Liver (tissue), 3 donors: ENCODE data around the gene OR6C2.

Experiments used
- CTCF ChIP-seq: fragments of 150-350 bp; IDR thresholded peaks from 2 replicates; pipeline ENCODE4 v1.5.1; 2017; ENCODE audit warnings: improper control_type of control experiment, low read depth, low read length; ENCODE audit not compliant: missing input control
- MAX ChIP-seq: IDR thresholded peaks from 2 replicates; pipeline ENCODE4 v1.6.1; 2016; ENCODE audit warnings: antibody characterized with exemption
- RAD21 ChIP-seq, 2 donors: IDR thresholded peaks; 2 replicates each; pipeline ENCODE4 v1.6.1; 2016; ENCODE audit warnings: antibody characterized with exemption in 2 of 2, mild to moderate bottlenecking in 2 of 2
- SP1 ChIP-seq: IDR thresholded peaks from 2 replicates; pipeline ENCODE4 v1.6.1; 2018; ENCODE audit warnings: antibody characterized with exemption, mild to moderate bottlenecking
- ZBTB33 ChIP-seq: IDR thresholded peaks from 2 replicates; pipeline ENCODE4 v1.6.1; 2016; ENCODE audit warnings: antibody characterized with exemption
- donor health status: healthy.
- donor health status: healthy.

GRCh38 chr12:55470088-55470829 is 26.4 kb downstream of the OR6C2 start, which contains the start of gene OR6C70:
- TF ChIP-seq CTCF (no peak), ZBTB33 (no peak), SP1 (no peak), RAD21 (IDR thresholded peaks at IDR 0.05) (no peak), MAX (no peak)
